Common myeloid progenitor, CD34-positive (primary cell): ENCODE measurements around the gene PGLYRP2.

Experiments used
- CTCF ChIA-PET: fragments of 350-600 bp; sonication (Branson Sonifier 250); formaldehyde crosslinking; loops from one replicate; lab custom pipeline; 2021; ENCODE audit warnings: antibody characterized with exemption; lab: Charles Lee
- POLR2A ChIA-PET: fragments of 350-600 bp; sonication (Branson Sonifier 250); formaldehyde crosslinking; loops from one replicate; lab custom pipeline; 2021; ENCODE audit warnings: antibody characterized with exemption; lab: Charles Lee
- DNase-seq, 3 donors: peaks; one replicate each; pipeline versions ENCODE4 v3.0.0 to v3.0.0-alpha.2; 2013
- H3K27ac ChIP-seq, 2 experiments: 1 replicate in 1 of 2; 2 replicates in 1 of 2; pipeline ENCODE4 v1.7.0; 2013; ENCODE audit warnings: inconsistent platforms in 2 of 2, low read length in 2 of 2, mild to moderate bottlenecking in 2 of 2, low read depth in 1 of 2, moderate library complexity in 1 of 2; ENCODE audit not compliant: severe bottlenecking in 2 of 2, insufficient read depth in 1 of 2, poor library complexity in 1 of 2
- H3K27me3 ChIP-seq, 5 experiments: replicated peaks in 2 of 5; 1 replicate in 3 of 5; 2 replicates in 2 of 5; pipeline versions ENCODE4 v1.6.1 to v1.7.0; 2013; ENCODE audit warnings: low read length in 4 of 5, mild to moderate bottlenecking in 2 of 5, moderate library complexity in 2 of 5, inconsistent platforms in 1 of 5; ENCODE audit not compliant: insufficient read depth in 5 of 5, control insufficient read depth in 4 of 5
- H3K36me3 ChIP-seq, 4 experiments: 1 replicate in 2 of 4; 2 replicates in 2 of 4; pipeline versions ENCODE4 v1.6.1 to v1.7.0; 2013; ENCODE audit warnings: low read length in 3 of 4, control low read depth in 1 of 4, mild to moderate bottlenecking in 1 of 4; ENCODE audit not compliant: control insufficient read depth in 4 of 4, insufficient read depth in 4 of 4
- H3K4me1 ChIP-seq, 4 experiments: 1 replicate in 3 of 4; 2 replicates in 1 of 4; pipeline versions ENCODE4 v1.6.1 to v1.7.1; 2013; ENCODE audit warnings: low read length in 3 of 4, mild to moderate bottlenecking in 3 of 4, control low read depth in 1 of 4, inconsistent platforms in 1 of 4, moderate library complexity in 1 of 4; ENCODE audit not compliant: control insufficient read depth in 4 of 4, insufficient read depth in 4 of 4; ENCODE audit errors: control extremely low read depth in 1 of 4
- H3K4me3 ChIP-seq, 7 experiments: 1 replicate in 4 of 7; 2 replicates in 3 of 7; pipeline versions ENCODE4 v1.5.1 to v1.7.0; 2013; ENCODE audit warnings: mild to moderate bottlenecking in 7 of 7, low read length in 6 of 7, moderate library complexity in 6 of 7, inconsistent platforms in 2 of 7, low read depth in 2 of 7, control low read depth in 1 of 7; ENCODE audit not compliant: insufficient read depth in 4 of 7, control insufficient read depth in 1 of 7; ENCODE audit errors: extremely low read depth in 1 of 7
- H3K9me3 ChIP-seq, 5 experiments: 1 replicate in 4 of 5; 2 replicates in 1 of 5; pipeline versions ENCODE4 v1.6.1 to v1.7.1; 2013; ENCODE audit warnings: low read length in 4 of 5, mild to moderate bottlenecking in 2 of 5, inconsistent platforms in 1 of 5, low read depth in 1 of 5, moderate library complexity in 1 of 5; ENCODE audit not compliant: control insufficient read depth in 4 of 5, insufficient read depth in 2 of 5; ENCODE audit errors: control extremely low read depth in 1 of 5
- WGBS: methylation state at CpG from one replicate; pipeline ENCODE4 v1.1.5; 2013; ENCODE audit not compliant: insufficient coverage; 5-methylcytosine and 5-hydroxymethylcytosine counted together

The PGLYRP2 gene

DNA sequence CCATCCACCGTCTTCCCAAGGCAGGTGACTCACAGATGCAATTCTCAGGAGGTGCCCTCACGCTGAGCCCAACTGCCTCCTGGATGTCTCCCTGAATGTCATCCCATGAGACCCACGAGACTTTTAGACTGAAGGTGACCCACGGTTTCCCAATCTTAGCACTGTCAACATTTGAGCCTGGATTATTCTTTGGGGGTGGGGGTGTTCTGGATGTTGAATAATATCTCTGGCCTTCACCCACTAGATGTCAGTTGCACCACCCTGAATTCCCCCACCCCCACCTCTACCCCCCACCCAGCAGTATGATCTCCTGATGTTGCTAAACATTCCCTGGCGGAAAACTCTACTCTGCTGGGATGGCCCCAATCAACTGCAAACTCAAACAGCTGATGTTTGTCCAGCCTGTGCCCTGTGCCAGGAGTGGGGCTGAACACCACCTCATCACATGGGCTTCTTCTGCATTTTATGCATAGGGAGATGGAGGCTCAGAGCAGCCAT is 26.8 kb upstream of the PGLYRP2 start:
- Histone ChIP-seq H3K4me1 (peaks cover 0 to 19% (median 12%) of the 10 kb centered on the region in 4 experiments), H3K27ac (no peak overlapping the region), H3K36me3 (no peaks in the 10 kb centered on the region), H3K27me3 (peaks cover 0 to 9% (median 0%) of the 10 kb centered on the region in 5 experiments), H3K9me3 (no peaks in the 10 kb centered on the region), H3K4me3 (no peak overlapping the region)
- 100% methylated on average over 2 of the region's 5 CpGs for WGBS
- ChIA-PET POLR2A (no interaction called here), CTCF (interaction anchor here (1.3 to 1.7 kb wide), 2 partner anchors 25 to 51 kb away, joined by 3 to 7 read pairs; no protein-coding TSS in a partner anchor)
- DNase-seq: no peak

DNA sequence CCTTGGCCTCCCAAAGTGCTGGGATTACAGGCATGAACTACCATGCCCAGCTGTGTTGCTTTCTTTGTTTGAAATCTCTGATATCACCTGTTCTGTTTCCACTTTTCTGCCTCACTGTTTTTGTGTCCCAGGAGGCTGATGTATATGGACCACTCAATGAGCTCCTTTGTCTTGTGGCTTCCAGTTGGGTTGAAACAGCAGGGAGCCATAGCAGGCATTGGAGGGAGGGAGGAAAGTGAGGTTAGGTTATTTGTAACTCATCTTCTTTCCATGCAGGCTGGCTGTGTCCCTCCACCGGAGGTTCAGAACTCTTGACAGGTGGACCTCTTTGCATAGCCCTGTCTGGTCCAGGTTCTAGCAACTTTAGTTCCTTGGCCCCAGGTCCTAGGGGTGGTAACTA is 23.0 kb upstream of the PGLYRP2 start:
- no peaks in the 10 kb centered on the region for H3K36me3 ChIP-seq
- no peak for DNase-seq
- CTCF ChIA-PET: interaction anchor here (1.8 kb wide), 1 partner anchor 23 kb away, joined by 3 read pairs; no protein-coding TSS in a partner anchor
- POLR2A ChIA-PET: no interaction called here
- H3K27me3 ChIP-seq: peaks cover 0 to 2% (median 0%) of the 10 kb centered on the region in 5 experiments
- no peak overlapping the region for H3K4me3 ChIP-seq
- H3K9me3 ChIP-seq: no peaks in the 10 kb centered on the region
- no peaks in the 10 kb centered on the region for H3K4me1 ChIP-seq
- no peak overlapping the region for H3K27ac ChIP-seq
- WGBS: 92% methylated on average over 1 of the region's 1 CpG

DNA sequence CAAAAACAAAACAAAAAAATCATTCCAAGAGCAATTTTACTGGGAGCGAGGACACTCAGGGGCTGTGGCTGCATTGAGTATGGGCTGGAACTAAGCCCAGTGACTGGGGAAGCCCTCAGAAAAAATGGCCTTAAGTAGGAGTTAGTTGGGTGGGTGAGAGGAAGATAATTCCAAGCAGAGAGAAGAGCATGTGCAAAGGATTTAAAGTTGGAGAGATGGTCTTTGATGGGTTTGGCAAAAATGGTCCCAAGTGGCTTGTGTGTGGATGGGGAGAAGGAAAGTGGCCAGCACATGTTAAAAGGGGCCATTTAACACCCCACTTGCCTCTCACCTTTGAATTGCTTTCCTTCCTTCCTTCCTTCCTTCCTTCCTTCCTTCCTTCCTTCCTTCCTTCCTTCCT is 22.3 kb upstream of the PGLYRP2 start:
- no peaks in the 10 kb centered on the region for H3K36me3 ChIP-seq
- WGBS: no CpG with 5 or more reads among the region's 1 CpG
- peaks cover 0 to 2% (median 0%) of the 10 kb centered on the region in 5 experiments for H3K27me3 ChIP-seq
- POLR2A ChIA-PET: no interaction called here
- no peaks in the 10 kb centered on the region for H3K9me3 ChIP-seq
- H3K4me1 ChIP-seq: no peaks in the 10 kb centered on the region
- CTCF ChIA-PET: interaction anchor here (1.8 kb wide), 1 partner anchor 23 kb away, joined by 3 read pairs; no protein-coding TSS in a partner anchor
- no peak for DNase-seq
- H3K4me3 ChIP-seq: no peak overlapping the region
- no peak overlapping the region for H3K27ac ChIP-seq

DNA sequence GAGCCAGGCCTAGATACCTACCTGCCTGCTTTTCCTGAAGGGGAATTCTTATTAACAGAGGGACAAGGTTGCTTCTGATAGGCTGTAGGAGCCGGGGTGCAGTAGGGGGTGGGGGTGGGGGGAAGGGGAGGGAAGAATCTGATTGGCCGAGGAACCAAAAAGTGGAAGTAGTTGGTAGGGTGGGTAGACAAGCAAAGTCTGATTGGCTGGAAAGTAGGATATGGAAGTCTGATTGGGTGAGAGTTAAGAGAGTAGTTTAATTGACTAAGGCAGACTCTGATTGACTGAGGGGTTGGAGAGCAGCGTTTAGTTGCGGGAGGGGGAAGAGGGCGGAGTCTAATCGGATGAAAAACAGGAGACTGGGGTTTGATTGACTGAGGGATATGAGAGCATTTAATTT is 19.6 kb upstream of the PGLYRP2 start:
- peaks cover 0 to 2% (median 0%) of the 10 kb centered on the region in 5 experiments for H3K27me3 ChIP-seq
- DNase-seq: no peak
- CTCF ChIA-PET: interaction anchor here (1.1 kb wide), 1 partner anchor 19 kb away, joined by 4 read pairs; no protein-coding TSS in a partner anchor

DNA sequence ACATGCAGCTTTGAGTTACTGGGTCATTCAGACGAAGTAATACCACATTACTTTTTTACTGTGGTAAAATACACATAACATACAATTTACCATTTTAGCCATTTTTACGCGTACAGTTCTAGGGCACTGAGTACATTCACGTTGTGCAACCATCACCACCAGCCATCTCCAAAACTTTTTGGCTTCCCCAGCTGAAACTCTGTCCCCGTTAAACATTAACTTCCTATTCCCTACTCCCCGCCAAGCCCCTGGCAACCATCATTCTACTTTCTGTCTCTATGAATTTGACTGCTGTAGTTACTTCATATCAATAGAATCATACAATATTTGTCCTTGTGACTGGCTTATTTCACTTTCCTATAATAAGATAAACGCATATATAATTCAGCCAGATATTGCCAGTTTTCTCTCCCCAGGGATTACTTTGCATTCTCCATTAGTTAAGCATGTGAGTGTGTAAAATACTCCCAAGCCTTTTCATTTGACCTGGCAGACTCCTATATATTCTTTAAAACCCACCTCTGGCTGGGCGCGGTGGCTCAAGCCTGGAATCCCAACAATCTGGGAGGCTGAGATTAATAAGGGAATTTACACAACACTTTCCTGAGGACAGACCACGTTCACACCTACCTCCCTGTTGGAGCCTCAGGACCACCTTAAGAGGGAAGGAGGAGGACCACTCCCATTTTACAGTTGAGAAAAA is 19.0 kb upstream of the PGLYRP2 start:
- H3K4me3 ChIP-seq: no peak overlapping the region
- DNase-seq: no peak
- no peaks in the 10 kb centered on the region for H3K36me3 ChIP-seq
- CTCF ChIA-PET: interaction anchor here (1.1 kb wide), 1 partner anchor 18 kb away, joined by 4 read pairs; no protein-coding TSS in a partner anchor
- 88% methylated on average over 7 of the region's 10 CpGs for WGBS
- H3K9me3 ChIP-seq: no peaks in the 10 kb centered on the region
- POLR2A ChIA-PET: no interaction called here
- no peak overlapping the region for H3K27ac ChIP-seq
- no peaks in the 10 kb centered on the region for H3K4me1 ChIP-seq
- H3K27me3 ChIP-seq: peaks cover 0 to 2% (median 0%) of the 10 kb centered on the region in 5 experiments

More for the DNA sequence above, 19.6 kb upstream of the PGLYRP2 start:
- H3K4me3 ChIP-seq: no peak overlapping the region
- POLR2A ChIA-PET: no interaction called here
- no peaks in the 10 kb centered on the region for H3K9me3 ChIP-seq
- no peaks in the 10 kb centered on the region for H3K36me3 ChIP-seq
- 66% methylated on average over 4 of the region's 6 CpGs for WGBS
- no peaks in the 10 kb centered on the region for H3K4me1 ChIP-seq
- H3K27ac ChIP-seq: no peak overlapping the region

DNA sequence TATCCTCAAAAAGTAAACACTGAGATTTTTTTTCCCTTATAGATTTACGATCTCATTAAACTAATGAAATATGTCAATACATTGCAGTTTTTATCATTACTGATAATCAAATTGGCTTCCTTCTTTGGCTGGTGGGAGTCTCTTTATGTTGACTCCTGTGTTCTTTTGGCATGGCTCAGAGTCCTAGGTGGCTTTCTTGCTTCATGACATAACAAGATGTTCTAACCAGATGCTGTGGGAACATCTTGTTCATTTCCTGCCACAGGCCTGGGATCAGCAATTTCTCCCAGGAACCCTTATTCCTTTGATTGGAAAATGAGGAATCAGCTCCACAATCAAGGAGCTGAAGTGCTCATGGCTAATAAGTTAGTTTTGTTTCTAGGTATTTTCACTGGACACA is 15.8 kb upstream of the PGLYRP2 start:
- H3K27me3 ChIP-seq: no peaks in the 10 kb centered on the region
- no CpG with 5 or more reads among the region's 1 CpG for WGBS
- CTCF ChIA-PET: interaction anchor here (1.0 kb wide), 1 partner anchor 17 kb away, joined by 3 read pairs; no protein-coding TSS in a partner anchor

More for the DNA sequence above, 15.8 kb upstream of the PGLYRP2 start:
- POLR2A ChIA-PET: no interaction called here
- Histone ChIP-seq H3K4me1 (no peaks in the 10 kb centered on the region), H3K9me3 (no peaks in the 10 kb centered on the region), H3K4me3 (no peak overlapping the region), H3K27ac (no peak overlapping the region), H3K36me3 (no peaks in the 10 kb centered on the region)
- DNase-seq: no peak
